IMR-90 (cell line): Measurements from ENCODE around the gene TP53AIP1.

ENCODE experiments used
- BHLHE40 ChIP-seq: fragments of 150-350 bp; IDR thresholded peaks from 2 replicates; pipeline ENCODE4 v1.6.1; 2016; ENCODE audit warnings: mild to moderate bottlenecking, low read depth, low read length
- FOS ChIP-seq: fragments of 150-350 bp; IDR thresholded peaks from 2 replicates; pipeline ENCODE4 v1.6.1; 2016; ENCODE audit warnings: low read depth, low read length
- MAFK ChIP-seq: IDR thresholded peaks from 2 replicates; pipeline ENCODE4 v1.6.1; 2012; ENCODE audit warnings: low read depth, low read length, improper control_type of control experiment
- MAZ ChIP-seq: IDR thresholded peaks from 2 replicates; pipeline ENCODE4 v1.6.1; 2012; ENCODE audit warnings: low read depth, mild to moderate bottlenecking, low read length, improper control_type of control experiment, moderate library complexity, borderline replicate concordance
- MXI1 ChIP-seq: IDR thresholded peaks from 2 replicates; pipeline ENCODE4 v1.6.1; 2012; ENCODE audit warnings: low read depth, mild to moderate bottlenecking, low read length, moderate library complexity, borderline replicate concordance
- NFE2L2 ChIP-seq: fragments of 150-350 bp; IDR thresholded peaks from 2 replicates; pipeline ENCODE4 v1.6.1; 2016; ENCODE audit warnings: low read depth, mild to moderate bottlenecking, low read length
- POLR2A ChIP-seq: IDR thresholded peaks from 2 replicates; pipeline ENCODE4 v1.6.1; 2012; ENCODE audit warnings: mild to moderate bottlenecking, low read depth, low read length
- RAD21 ChIP-seq: IDR thresholded peaks from 2 replicates; pipeline ENCODE4 v1.6.1; 2012; ENCODE audit warnings: low read length, improper control_type of control experiment
- RCOR1 ChIP-seq: IDR thresholded peaks from 2 replicates; pipeline ENCODE4 v1.6.1; 2012; ENCODE audit warnings: mild to moderate bottlenecking, low read length, improper control_type of control experiment; ENCODE audit not compliant: insufficient replicate concordance
- RFX5 ChIP-seq: IDR thresholded peaks from 2 replicates; pipeline ENCODE4 v1.8.0; 2012; ENCODE audit warnings: low read depth, mild to moderate bottlenecking, low read length, moderate library complexity
- TF ChIP-seq, protein P1 (sequence below): conservative IDR thresholded peaks from 2 replicates; pipeline ENCODE4 v1.5.1; 2012; ENCODE audit warnings: mild to moderate bottlenecking, low read depth, low read length, improper control_type of control experiment
- TF ChIP-seq, protein P2 (sequence below): fragments of 150-350 bp; IDR thresholded peaks from 2 replicates; pipeline ENCODE4 v1.6.1; 2016; ENCODE audit warnings: low read depth, mild to moderate bottlenecking, low read length, moderate library complexity, borderline replicate concordance
- TF ChIP-seq, protein P3 (sequence below): fragments of 150-350 bp; IDR thresholded peaks from 2 replicates; pipeline ENCODE4 v1.6.1; 2017; ENCODE audit warnings: mild to moderate bottlenecking, antibody characterized with exemption, low read length, low read depth

GRCh38 chr11:128939591-128939990 lies 3.1 kb downstream of the TP53AIP1 start:
- no peak for TF ChIP-seq POLR2A
- no peak for TF ChIP-seq MAZ
- TF ChIP-seq, protein P1, sequence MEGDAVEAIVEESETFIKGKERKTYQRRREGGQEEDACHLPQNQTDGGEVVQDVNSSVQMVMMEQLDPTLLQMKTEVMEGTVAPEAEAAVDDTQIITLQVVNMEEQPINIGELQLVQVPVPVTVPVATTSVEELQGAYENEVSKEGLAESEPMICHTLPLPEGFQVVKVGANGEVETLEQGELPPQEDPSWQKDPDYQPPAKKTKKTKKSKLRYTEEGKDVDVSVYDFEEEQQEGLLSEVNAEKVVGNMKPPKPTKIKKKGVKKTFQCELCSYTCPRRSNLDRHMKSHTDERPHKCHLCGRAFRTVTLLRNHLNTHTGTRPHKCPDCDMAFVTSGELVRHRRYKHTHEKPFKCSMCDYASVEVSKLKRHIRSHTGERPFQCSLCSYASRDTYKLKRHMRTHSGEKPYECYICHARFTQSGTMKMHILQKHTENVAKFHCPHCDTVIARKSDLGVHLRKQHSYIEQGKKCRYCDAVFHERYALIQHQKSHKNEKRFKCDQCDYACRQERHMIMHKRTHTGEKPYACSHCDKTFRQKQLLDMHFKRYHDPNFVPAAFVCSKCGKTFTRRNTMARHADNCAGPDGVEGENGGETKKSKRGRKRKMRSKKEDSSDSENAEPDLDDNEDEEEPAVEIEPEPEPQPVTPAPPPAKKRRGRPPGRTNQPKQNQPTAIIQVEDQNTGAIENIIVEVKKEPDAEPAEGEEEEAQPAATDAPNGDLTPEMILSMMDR = no peak
- no peak for TF ChIP-seq RCOR1
- TF ChIP-seq NFE2L2 = no peak
- no peak for TF ChIP-seq MXI1
- TF ChIP-seq RFX5 = no peak
- no peak for TF ChIP-seq BHLHE40
- TF ChIP-seq RAD21 = no peak
- TF ChIP-seq, protein P2, sequence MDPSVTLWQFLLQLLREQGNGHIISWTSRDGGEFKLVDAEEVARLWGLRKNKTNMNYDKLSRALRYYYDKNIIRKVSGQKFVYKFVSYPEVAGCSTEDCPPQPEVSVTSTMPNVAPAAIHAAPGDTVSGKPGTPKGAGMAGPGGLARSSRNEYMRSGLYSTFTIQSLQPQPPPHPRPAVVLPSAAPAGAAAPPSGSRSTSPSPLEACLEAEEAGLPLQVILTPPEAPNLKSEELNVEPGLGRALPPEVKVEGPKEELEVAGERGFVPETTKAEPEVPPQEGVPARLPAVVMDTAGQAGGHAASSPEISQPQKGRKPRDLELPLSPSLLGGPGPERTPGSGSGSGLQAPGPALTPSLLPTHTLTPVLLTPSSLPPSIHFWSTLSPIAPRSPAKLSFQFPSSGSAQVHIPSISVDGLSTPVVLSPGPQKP = no peak
- TF ChIP-seq MAFK = no peak
- no peak for TF ChIP-seq FOS
- TF ChIP-seq, protein P3, sequence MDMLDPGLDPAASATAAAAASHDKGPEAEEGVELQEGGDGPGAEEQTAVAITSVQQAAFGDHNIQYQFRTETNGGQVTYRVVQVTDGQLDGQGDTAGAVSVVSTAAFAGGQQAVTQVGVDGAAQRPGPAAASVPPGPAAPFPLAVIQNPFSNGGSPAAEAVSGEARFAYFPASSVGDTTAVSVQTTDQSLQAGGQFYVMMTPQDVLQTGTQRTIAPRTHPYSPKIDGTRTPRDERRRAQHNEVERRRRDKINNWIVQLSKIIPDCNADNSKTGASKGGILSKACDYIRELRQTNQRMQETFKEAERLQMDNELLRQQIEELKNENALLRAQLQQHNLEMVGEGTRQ = no peak
